AG04449 (cell line): ENCODE data around the gene BCL2L14.
"Not testable (repeated sequence)": the region's sequence is repeated elsewhere in the genome, so short reads cannot be mapped to it uniquely, and the experiment has no call there.

Experiments used
- CTCF ChIA-PET: fragments of 350-600 bp; formaldehyde crosslinking; extraction: SDS; loops from one replicate; lab custom pipeline; 2021; ENCODE audit warnings: antibody characterized with exemption; lab: Yijun Ruan, JAX
- POLR2A ChIA-PET: fragments of 400-600, 350-600 bp; formaldehyde crosslinking; extraction: SDS; loops from one replicate; lab custom pipeline; 2020; ENCODE audit warnings: antibody characterized with exemption, inconsistent platforms; lab: Yijun Ruan, JAX
- DNase-seq: peaks from one replicate; pipeline ENCODE4 v3.0.0-alpha.2; 2010; ENCODE audit warnings: low read depth, low spot score
- H3K4me3 ChIP-seq: 2 replicates; pipeline ENCODE4 v1.5.1; 2011; ENCODE audit warnings: low read depth, mild to moderate bottlenecking, control low read depth, low read length
- CTCF ChIP-seq: IDR thresholded peaks from one replicate; pipeline ENCODE4 v1.5.1; 2011; ENCODE audit warnings: mild to moderate bottlenecking, moderate library complexity, low read length, control low read depth, inconsistent platforms; ENCODE audit not compliant: insufficient read depth; ENCODE audit errors: missing control alignments

Gene BCL2L14

GRCh38 chr12:12133785-12134184 lies 63.0 kb downstream of the BCL2L14 start:
- POLR2A ChIA-PET, result no interaction called here
- no peak overlapping the region for H3K4me3 ChIP-seq
- no peak for TF ChIP-seq CTCF
- no peak for DNase-seq
- CTCF ChIA-PET, result interaction anchor here (1.3 kb wide), 1 partner anchor 10 kb away, joined by 3 read pairs; no protein-coding TSS in a partner anchor

DNA sequence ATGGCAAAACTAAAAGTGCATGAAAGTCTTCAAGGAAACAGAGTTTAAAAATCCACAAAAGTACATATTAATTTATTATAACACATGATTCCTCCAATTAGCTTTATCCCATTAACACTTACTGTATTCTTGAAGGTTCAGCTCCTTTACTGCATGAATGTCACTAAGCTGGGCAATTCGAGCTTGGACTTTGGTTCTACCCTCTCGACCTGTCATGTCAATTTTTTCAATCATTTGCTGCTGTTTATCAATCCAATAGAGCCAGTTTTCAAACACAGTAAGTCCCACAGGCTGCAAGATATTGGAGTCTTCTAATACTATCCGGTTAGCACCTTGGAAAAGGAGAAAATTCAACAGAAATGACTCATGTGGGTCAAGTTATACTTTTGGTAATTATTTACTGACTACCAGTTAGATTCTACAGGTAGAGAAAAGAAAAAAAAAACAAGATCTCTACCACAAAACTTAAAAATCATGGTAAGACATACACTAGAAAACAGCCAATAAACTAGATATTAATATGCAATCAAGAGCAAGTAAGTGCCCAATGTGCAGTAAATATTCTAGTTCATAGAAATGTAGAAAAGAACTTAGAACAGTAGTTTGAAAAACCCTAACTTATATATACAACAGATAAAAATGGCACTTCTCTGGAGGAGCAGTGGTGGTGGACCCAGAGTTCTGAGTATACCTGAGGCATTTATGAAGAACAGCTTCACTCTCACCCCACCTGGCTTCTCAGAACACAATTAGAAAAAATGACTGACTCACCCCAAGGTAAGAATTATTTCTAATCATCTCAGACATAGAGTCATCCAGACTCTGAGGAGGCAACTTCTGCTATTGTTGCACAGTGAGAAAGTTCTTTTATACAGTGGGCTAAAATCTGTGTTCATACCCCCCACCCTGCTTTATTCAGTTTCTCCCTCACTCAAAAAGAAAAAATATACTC lies 67.7 kb downstream of the BCL2L14 start:
- DNase-seq, result no peak
- ChIA-PET CTCF (interaction anchor here (0.8 to 0.9 kb wide), 2 partner anchors 10 to 204 kb away, joined by 3 read pairs; no protein-coding TSS in a partner anchor), POLR2A (no interaction called here)
- no peak overlapping the region for H3K4me3 ChIP-seq
- no peak for TF ChIP-seq CTCF

DNA sequence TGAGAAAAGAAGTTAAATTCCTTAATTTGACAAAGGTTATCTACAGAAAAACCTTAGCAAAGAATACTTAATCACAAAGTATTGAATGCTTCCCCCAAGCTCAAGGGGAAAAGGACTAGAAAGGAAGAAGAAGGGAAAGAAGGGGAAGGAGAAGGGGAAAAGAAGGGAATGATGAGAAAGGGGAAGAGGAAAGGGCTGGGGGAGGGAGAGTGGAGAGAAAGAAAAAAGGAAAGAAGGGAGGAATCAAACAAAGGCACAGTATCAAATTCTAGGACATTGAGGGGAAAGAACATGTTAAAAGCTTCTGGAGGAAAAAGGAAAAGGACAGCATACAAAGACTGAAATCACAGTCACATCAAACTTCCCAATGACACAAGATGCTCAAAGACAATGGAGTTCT lies 70.3 kb downstream of the BCL2L14 start:
- POLR2A ChIA-PET, result no interaction called here
- CTCF ChIA-PET, result interaction anchor here (1.1 kb wide), 1 partner anchor 75 kb away, joined by 3 read pairs; no protein-coding TSS in a partner anchor
- TF ChIP-seq CTCF, result no peak
- no peak overlapping the region for H3K4me3 ChIP-seq
- no peak for DNase-seq

- CTCF ChIA-PET, POLR2A ChIA-PET, DNase-seq: not testable (repeated sequence)
Observed at GRCh38 chr12:12144531-12144930, 73.8 kb downstream of the BCL2L14 start.

DNA sequence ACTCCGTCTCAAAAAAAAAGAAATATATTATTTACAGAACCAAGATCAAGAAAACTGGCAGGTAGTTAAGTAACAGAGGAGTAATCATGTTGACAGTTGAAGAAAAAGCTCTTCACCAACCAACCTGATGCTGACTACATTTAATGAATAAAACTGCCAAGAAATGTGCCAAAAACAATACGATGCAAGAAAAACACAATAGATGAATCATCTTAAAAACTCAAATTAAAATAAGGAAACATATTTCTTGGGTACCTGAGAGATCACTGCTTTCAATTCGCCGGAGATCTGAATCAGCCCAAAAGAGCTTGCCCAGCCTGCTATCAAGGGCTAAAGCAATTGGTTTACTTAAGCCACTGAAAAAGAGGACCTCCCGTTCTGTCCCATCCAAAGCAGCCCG lies 76.4 kb downstream of the BCL2L14 start:
- CTCF ChIA-PET, result no interaction called here
- no peak overlapping the region for H3K4me3 ChIP-seq
- POLR2A ChIA-PET, result no interaction called here
- no peak for TF ChIP-seq CTCF
- no peak for DNase-seq

More at GRCh38 chr12:12144531-12144930, 73.8 kb downstream of the BCL2L14 start:
- not testable (repeated sequence) for H3K4me3 ChIP-seq
